Colonic mucosa (tissue), 4 donors: ENCODE data around the gene CAVIN1. TPM values are rescaled to one million over a fixed set of nuclear protein-coding genes. Genes with fewer than 3 reads are reported as not detected.
A peak's percentile ranks its signal among the peaks of the same experiment; 100 is the strongest.

Source experiments
- DNase-seq: peaks from one replicate; pipeline ENCODE4 v3.0.0-alpha.2; 2020
- H3K27ac ChIP-seq: fragments of 200-600 bp; one replicate; pipeline ENCODE4 v1.8.0; 2021
- H3K27me3 ChIP-seq: fragments of 200-600 bp; one replicate; pipeline ENCODE4 v1.8.0; 2021
- H3K36me3 ChIP-seq: fragments of 200-600 bp; one replicate; pipeline ENCODE4 v1.8.0; 2021
- H3K4me1 ChIP-seq: fragments of 200-600 bp; one replicate; pipeline ENCODE4 v1.8.0; 2021; ENCODE audit warnings: mild to moderate bottlenecking
- H3K4me3 ChIP-seq: fragments of 200-600 bp; one replicate; pipeline ENCODE4 v1.8.0; 2021
- H3K9ac ChIP-seq, 2 donors: one replicate each; pipeline ENCODE4 v1.7.0; 2013; ENCODE audit warnings: control low read depth in 2 of 2, low read depth in 2 of 2, low read length in 2 of 2
- H3K9me3 ChIP-seq: fragments of 200-600 bp; one replicate; pipeline ENCODE4 v1.8.0; 2021
- intact Hi-C: fragments of 100-400 bp; cut with DNase I; formaldehyde crosslinking; loops from one replicate; pipeline ENCODE4 v1.14.1; 2022
- total RNA-seq, 2 donors: library from RNA; stranded (reverse); fragmentation: NEBNext Ultra II Directional in 1 of 2; extraction: Animal tissue kit (Norgen Biotek cat#: 25700) in 1 of 2; gene quantifications; one replicate each; pipeline ENCODE4 v1.2.1, GENCODE V29; 2021
- TF ChIP-seq, protein P1 (sequence below): fragments of 200-600 bp; IDR thresholded peaks from one replicate; pipeline ENCODE4 v1.8.0; 2022; ENCODE audit warnings: antibody characterized with exemption, mild to moderate bottlenecking
- donor health status: healthy.
- donor health status: DM: no; HTN: no; CAD: no.
- donor health status: DM: no; HTN: no; CAD: no.

The CAVIN1 gene
- total RNA-seq, 2 donors from 2014 or later, result 25.2 to 74.6 TPM

- DNase-seq, result no peak
- H3K4me3 ChIP-seq, result no peak overlapping the region
- intact Hi-C loops, result no loop called here
- H3K4me1 ChIP-seq, result no peaks in the 10 kb centered on the region
- H3K36me3 ChIP-seq, result no peaks in the 10 kb centered on the region
- no peak overlapping the region for H3K9ac ChIP-seq
- TF ChIP-seq, protein P1, sequence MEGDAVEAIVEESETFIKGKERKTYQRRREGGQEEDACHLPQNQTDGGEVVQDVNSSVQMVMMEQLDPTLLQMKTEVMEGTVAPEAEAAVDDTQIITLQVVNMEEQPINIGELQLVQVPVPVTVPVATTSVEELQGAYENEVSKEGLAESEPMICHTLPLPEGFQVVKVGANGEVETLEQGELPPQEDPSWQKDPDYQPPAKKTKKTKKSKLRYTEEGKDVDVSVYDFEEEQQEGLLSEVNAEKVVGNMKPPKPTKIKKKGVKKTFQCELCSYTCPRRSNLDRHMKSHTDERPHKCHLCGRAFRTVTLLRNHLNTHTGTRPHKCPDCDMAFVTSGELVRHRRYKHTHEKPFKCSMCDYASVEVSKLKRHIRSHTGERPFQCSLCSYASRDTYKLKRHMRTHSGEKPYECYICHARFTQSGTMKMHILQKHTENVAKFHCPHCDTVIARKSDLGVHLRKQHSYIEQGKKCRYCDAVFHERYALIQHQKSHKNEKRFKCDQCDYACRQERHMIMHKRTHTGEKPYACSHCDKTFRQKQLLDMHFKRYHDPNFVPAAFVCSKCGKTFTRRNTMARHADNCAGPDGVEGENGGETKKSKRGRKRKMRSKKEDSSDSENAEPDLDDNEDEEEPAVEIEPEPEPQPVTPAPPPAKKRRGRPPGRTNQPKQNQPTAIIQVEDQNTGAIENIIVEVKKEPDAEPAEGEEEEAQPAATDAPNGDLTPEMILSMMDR, result no peak
- no peak overlapping the region for H3K27ac ChIP-seq
- H3K9me3 ChIP-seq, result no peaks in the 10 kb centered on the region
- no peaks in the 10 kb centered on the region for H3K27me3 ChIP-seq
Measured at GRCh38 chr17:42414704-42415409, 8.2 kb downstream of the CAVIN1 start.

DNA sequence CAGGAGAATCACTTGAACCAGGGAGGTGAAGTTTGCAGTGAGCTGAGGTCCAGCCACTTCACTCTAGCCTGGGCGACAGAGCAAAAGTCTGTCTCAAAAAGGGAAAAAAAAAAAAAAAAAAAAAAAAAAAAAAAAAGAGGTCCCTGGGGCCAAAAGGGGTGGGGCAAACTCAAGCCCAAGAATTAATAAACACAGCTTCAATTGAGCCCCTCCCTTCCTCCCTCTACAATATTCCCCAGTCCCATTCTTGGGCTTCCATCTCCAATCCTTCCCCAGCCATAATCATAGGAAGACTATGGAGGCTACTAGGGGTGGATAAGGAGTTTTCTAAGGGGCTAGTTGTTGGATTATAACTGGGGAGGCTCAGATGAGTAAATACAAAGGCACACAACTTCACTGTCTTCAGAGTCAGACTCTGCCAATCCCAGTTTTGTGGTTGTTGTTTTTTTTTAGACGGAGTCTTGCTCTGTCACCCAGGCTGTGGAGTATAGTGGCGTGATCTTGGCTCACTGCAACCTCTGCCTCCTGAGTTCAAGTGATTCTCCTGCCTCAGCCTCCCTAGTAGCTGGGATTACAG lies 9.5 kb downstream of the CAVIN1 start:
- H3K4me1 ChIP-seq, result no peaks in the 10 kb centered on the region
- no peak overlapping the region for H3K4me3 ChIP-seq
- H3K27ac ChIP-seq, result no peak overlapping the region
- H3K9me3 ChIP-seq, result no peaks in the 10 kb centered on the region
- TF ChIP-seq, protein P1, result no peak
- no peak for DNase-seq
- intact Hi-C loops, result no loop called here
- H3K27me3 ChIP-seq, result no peaks in the 10 kb centered on the region
- H3K9ac ChIP-seq, result no peak overlapping the region
- H3K36me3 ChIP-seq, result no peaks in the 10 kb centered on the region

DNA sequence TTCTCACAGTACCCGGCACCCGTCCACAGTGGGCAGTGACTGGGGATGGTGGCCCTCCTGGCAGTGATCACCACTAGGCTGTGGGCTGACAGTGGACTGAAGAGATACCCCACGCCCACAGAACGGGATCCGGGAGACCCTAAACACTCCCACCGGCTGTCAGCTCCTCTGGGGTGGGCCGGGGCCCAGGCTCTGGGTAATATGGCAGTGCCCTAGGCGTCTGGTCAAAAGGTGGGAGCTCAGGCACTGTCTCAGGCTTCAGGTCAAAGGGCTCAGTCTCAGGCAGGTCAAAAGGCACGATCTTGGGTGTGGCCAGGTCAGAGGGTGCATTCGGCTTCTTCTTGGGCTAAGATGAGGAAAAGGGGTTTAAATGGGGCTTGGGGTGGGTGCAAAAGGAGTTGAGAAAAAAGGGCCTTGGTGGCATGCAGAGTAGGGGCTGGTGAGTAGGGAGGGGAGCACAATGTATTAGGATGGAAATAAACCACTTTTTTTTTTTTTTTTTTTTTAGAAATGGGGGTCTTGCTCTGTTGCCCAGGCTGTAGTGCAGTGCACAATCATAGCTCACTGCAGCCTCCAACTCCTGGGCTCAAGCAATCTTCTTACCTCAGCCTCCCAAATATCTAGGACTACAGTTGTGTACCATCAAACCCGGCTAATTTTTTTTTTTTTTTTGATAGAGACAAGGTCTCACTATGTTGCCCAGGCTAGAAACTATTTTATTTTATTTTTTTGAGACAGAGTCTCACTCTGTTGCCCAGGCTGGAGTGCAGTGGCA lies 11.0 kb downstream of the CAVIN1 start:
- peak overlapping the region in 1 of 2 donors; percentile 24 for H3K9ac ChIP-seq
- intact Hi-C loops, result no loop called here
- no peak for DNase-seq
- TF ChIP-seq, protein P1, result no peak
- H3K36me3 ChIP-seq, result no peaks in the 10 kb centered on the region
- H3K4me1 ChIP-seq, result no peaks in the 10 kb centered on the region
- H3K27ac ChIP-seq, result no peak overlapping the region
- H3K27me3 ChIP-seq, result no peaks in the 10 kb centered on the region
- H3K4me3 ChIP-seq, result no peak overlapping the region
- no peaks in the 10 kb centered on the region for H3K9me3 ChIP-seq

- no peak for DNase-seq
- TF ChIP-seq, protein P1, result no peak
- Histone ChIP-seq H3K27ac (no peak overlapping the region), H3K36me3 (no peaks in the 10 kb centered on the region), H3K27me3 (no peaks in the 10 kb centered on the region), H3K4me3 (no peak overlapping the region), H3K4me1 (no peaks in the 10 kb centered on the region), H3K9ac (peak overlapping the region in 1 of 2 donors; percentile 24), H3K9me3 (no peaks in the 10 kb centered on the region)
- intact Hi-C loops, result no loop called here
Measured at GRCh38 chr17:42411361-42411760, 11.7 kb downstream of the CAVIN1 start.

- Histone ChIP-seq H3K9ac (no peak overlapping the region), H3K36me3 (no peaks in the 10 kb centered on the region), H3K27me3 (no peaks in the 10 kb centered on the region), H3K4me1 (no peaks in the 10 kb centered on the region), H3K9me3 (no peaks in the 10 kb centered on the region), H3K27ac (peak overlapping the region; percentile 60), H3K4me3 (no peak overlapping the region)
- no peak for DNase-seq
- TF ChIP-seq, protein P1, result no peak
- intact Hi-C loops, result no loop called here
Measured at GRCh38 chr17:42410319-42410685, 12.8 kb downstream of the CAVIN1 start.
